Right renal cortex interstitium (tissue), 3 donors: ENCODE measurements around the gene RPS18. TPM values are rescaled to one million over a fixed set of nuclear protein-coding genes. Genes with fewer than 3 reads are reported as not detected.

Source experiments
- DNase-seq, 3 donors: peaks; one replicate each; pipeline ENCODE4 v3.0.0-alpha.2; 2013; ENCODE audit warnings: low read depth in 3 of 3, low spot score in 2 of 3
- polyA plus RNA-seq, 3 donors: library from polyadenylated mRNA; unstranded; fragments of 120-200 nt; gene quantifications; one replicate each; pipeline ENCODE4 v1.2.1, GENCODE V29; 2013; ENCODE audit not compliant: insufficient read length in 3 of 3

RPS18 gene
- polyA plus RNA-seq, 3 donors, result 3,550 to 3,817 (median 3,658) TPM

- DNase-seq, result no peak
Observed at GRCh38 chr6:33313105-33313708, 41.3 kb downstream of the RPS18 start.

- DNase-seq, result peak in 1 of 3 donors; percentile 56
Observed at GRCh38 chr6:33313709-33314514, 42.0 kb downstream of the RPS18 start, which contains the start of gene TAPBP. Gene TAPBP, minus strand, starts transcription at chr6:33314078. Its CDS starts 37 bp downstream, at chr6:33314041.

GRCh38 chr6:33314515-33314942 lies 42.7 kb downstream of the RPS18 start:
- DNase-seq, result peak in 1 of 3 donors; percentile 47

- no peak for DNase-seq
Observed at GRCh38 chr6:33314943-33315792, 43.3 kb downstream of the RPS18 start.

GRCh38 chr6:33315793-33316602 lies 44.1 kb downstream of the RPS18 start:
- DNase-seq, result no peak

GRCh38 chr6:33316603-33317418 lies 44.9 kb downstream of the RPS18 start:
- DNase-seq, result no peak

GRCh38 chr6:33317419-33317668 lies 45.5 kb downstream of the RPS18 start:
- no peak for DNase-seq

- DNase-seq, result peak; percentile 96 to 100 (median 99)
Observed at GRCh38 chr6:33317669-33318425, 46.0 kb downstream of the RPS18 start, which contains the start of gene ZBTB22. Gene ZBTB22, minus strand, starts transcription at chr6:33317744. Its CDS starts 828 bp downstream, at chr6:33316916.

- no peak for DNase-seq
Observed at GRCh38 chr6:33318426-33319073, 46.7 kb downstream of the RPS18 start.

- DNase-seq, result no peak
Observed at GRCh38 chr6:33319939-33320314, 48.1 kb downstream of the RPS18 start.

- no peak for DNase-seq
Observed at GRCh38 chr6:33320315-33321181, 48.7 kb downstream of the RPS18 start.

- DNase-seq, result no peak
Observed at GRCh38 chr6:33321227-33321626, 49.4 kb downstream of the RPS18 start.

GRCh38 chr6:33323623-33323948 lies 51.7 kb downstream of the RPS18 start:
- DNase-seq, result no peak

- no peak for DNase-seq
Observed at GRCh38 chr6:33324125-33324524, 52.2 kb downstream of the RPS18 start.
